A204.1 (cell line): ENCODE results near the gene CAMTA1.

Source experiments
- FAIRE-seq: peaks from 2 replicates; lab custom pipeline; 2012; peaks lifted over from hg19 to GRCh38; lab: Jason Lieb, UNC

Gene CAMTA1

DNA sequence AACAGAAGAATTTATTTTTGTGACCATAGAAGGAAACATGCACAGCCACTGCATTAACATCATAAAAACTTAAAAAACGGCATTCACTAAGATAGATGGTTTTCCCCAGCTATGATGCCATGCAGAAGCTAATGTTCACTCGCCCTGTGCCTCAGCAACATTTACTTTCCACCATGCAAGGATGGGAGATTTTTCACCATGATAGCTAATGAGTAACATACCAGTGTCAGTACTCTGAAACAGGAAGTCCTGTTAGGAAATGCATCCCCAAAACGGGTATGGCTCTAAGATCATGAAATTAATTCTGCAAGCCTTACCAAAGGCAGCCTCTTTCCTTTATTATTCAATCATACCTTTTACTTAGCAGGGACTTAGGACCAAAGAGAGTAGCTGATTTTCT lies 968.4 kb downstream of the CAMTA1 start:
- FAIRE-seq, result no peak

DNA sequence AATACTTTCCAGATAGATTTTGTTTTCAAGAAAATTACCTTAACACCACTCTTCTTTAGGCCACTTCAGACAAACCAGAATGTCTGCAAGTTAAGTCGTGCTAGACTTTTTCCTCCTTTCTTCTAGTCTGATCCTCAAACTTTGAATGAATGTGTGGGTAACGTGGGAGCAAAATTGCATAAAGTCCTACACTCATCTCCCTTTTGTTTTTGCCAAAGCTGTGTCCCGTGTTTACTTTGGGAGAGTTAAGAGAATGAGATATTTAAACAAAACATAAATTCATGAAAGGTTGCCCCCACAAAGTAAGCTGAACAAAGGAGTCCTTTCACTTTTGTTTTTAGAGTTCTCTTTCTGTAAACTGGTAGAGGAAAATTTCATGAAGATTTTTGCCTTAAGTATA lies 969.0 kb downstream of the CAMTA1 start:
- no peak for FAIRE-seq

- FAIRE-seq, result no peak
Observed at GRCh38 chr1:7755448-7755847, 970.2 kb downstream of the CAMTA1 start.

DNA sequence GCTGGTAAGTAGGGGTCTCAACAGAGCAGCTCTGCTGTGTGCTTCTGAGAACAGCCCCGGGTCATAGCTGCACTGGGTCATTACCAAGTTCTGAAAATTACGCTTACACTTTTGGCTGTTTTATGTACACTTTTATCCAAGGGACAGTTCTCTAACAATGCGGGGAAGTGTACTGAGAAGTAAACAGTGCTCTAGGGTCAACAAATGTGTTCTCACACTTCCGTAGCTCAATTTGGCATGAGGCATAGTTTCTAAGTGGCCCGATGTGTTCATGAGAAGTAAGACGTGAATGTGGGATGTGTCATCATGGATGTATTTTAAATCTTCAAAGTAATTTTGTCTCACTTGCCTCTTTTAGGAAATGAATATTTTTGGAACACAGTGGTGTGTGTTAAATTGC lies 975.0 kb downstream of the CAMTA1 start:
- no peak for FAIRE-seq

GRCh38 chr1:7761103-7761502 lies 975.8 kb downstream of the CAMTA1 start:
- no peak for FAIRE-seq

DNA sequence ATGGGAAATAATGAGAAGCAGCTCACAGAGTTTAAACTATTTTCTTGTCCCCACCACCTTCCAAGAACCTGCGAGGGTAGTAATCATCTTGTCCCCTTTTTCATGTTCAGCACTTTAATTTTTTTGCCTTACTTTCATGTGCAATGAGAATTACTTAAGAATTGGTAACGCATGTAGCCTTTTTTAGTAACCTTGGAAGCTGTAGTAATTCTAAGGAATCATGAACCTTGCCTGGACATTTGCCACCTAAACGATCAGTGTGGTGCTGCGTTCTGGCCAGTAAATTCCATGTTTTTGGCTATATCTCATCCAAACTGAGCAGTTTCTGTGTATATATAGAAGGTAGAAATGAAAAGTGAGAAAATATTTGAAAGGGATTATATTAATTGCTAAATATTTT lies 981.9 kb downstream of the CAMTA1 start:
- FAIRE-seq, result no peak

GRCh38 chr1:7768583-7768982 lies 983.3 kb downstream of the CAMTA1 start:
- no peak for FAIRE-seq

DNA sequence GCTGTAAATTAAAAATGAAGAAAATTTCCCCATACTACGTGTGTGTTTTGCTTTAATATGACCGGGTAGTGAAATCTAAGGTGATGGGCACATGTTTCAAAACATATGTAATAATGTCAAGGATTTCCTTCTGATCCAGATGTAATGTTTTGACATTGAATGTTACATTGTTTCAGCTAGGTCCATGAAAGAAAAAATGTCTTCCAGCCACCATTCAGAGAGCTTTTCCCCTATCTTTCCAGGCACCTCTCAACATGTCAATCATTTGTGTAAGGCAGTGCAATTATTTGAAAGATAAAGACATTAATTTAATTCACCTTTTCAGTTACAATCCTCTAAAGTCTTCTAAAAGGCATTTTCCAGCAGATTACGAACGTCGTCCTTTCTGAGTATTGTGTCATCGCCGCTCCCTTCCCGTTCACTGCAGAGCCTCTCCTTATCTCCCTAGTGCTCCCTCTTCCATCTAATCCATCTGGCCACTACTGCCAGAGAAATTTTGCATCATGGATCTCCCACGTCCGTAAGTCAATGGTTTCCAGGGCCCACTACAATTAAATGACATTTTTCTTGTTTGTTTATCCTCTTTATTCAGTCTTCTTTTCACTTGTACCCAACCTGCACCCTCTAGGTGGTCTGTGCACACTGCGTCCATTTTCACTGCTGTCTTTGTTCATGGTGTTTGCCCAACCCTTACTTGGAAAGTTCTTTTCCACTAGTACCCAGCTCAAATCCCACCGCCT lies 984.6 kb downstream of the CAMTA1 start:
- no peak for FAIRE-seq

DNA sequence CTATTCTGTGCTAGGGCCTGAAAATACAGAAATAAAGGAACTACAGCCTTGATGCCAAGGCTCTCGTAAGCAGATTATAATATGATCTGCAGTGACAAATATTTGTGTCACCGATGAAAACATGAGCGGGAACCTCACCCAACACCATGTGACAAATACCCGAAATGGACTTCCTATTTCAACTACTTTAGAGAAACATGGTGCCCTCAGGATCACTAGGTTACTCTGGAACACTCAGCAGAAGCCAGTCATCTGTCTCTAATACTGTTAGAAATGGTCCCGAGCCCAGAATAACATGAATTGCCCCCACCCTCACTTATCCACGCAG lies 985.4 kb downstream of the CAMTA1 start:
- FAIRE-seq, result no peak

- no peak for FAIRE-seq
Observed at GRCh38 chr1:7770997-7771822, 986.0 kb downstream of the CAMTA1 start, which contains the start of gene VAMP3. Gene VAMP3, plus strand, starts transcription at chr1:7771296. Its CDS starts 88 bp downstream, at chr1:7771384.

- FAIRE-seq, result no peak
Observed at GRCh38 chr1:7771823-7772299, 986.6 kb downstream of the CAMTA1 start.

GRCh38 chr1:7777591-7777990 lies 992.3 kb downstream of the CAMTA1 start:
- no peak for FAIRE-seq

DNA sequence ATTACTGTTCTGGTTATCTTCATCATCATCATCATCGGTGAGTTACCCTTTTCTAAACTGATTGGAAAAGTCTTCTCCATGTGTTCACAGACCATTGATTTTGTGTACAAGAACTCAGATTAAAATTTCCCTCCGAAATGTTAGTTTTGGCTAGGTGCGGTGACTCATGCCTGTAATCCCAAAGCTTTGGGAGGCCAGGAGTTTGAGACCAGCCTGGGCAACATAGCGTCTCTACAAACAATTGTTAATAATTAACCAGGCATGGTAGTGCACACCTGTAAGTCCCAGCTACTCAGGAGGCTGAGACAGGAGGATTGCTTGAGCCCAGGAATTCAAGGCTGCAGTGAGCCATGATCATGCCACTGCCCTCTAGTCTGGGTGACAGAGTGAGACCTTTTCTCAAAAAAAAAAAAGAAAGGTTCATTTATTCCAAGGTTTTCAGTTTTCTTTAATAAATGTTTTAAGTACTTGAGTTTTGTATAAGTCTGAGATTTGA lies 992.9 kb downstream of the CAMTA1 start:
- FAIRE-seq, result no peak

GRCh38 chr1:7780976-7781375 lies 995.7 kb downstream of the CAMTA1 start:
- FAIRE-seq, result no peak

- FAIRE-seq, result no peak
Observed at GRCh38 chr1:7781501-7781900, 996.2 kb downstream of the CAMTA1 start.

DNA sequence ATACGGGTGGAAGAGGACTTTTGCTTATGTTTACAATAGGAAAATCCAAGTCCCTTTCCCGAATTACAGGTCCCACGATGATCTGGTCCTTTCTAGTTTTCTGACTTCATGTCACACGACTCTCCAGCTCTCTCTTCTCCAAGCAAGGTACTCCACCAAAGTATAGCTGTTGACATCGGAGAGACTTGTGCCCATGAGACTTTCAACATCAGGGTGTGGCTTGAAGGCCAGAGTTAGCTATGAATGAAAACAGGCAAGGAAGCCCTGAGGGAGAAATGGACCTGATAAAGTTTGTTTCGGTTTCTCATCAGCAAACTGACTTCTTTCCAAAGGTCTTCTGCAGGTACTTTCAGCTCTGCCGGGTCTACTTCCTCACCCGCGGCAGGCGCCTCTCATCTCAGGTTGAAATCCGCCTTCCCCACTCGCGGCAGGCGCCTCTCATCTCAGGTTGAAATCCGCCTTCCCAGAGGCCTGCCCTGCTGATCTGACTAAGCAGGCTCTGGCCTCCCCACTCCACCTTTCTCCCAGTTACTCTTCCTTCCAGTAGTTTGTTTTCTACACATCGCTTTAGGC lies 996.8 kb downstream of the CAMTA1 start:
- FAIRE-seq, result no peak

- no peak for FAIRE-seq
Observed at GRCh38 chr1:7783178-7783711, 998.0 kb downstream of the CAMTA1 start.

DNA sequence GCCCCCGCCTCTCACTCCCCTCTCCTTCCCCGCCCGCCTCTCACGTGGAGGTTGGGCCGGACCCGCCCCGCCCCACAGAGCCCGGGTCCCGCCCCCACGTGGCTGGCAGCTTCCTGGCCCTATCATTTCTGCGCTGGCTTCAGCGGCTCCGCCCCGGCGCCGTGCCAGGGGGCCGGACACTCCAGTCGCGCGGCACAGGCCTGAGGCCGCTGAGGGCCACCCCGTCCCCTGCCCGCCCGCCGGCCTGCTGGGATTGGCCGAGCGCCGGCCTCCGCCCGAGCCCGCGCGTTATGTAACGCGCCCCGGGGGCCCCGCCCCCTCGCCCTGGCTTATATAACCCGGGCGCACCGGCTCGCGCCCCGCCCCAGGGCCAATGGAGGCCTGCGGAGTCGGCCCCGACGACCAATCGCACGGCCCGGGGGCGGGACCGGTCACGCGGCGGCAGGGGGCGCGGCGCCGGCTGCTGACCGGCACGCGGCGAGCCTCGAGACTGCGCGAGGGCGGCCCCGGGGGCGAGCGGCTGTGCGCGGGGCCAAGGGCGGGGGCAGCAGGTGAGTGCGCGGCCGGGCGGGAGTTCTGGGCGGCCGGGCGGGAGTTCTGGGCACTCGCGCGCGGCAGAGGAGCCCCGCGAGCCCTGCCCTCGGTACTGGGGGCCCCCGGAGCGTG lies 998.7 kb downstream of the CAMTA1 start, which contains the start of gene PER3:
Gene PER3, plus strand, starts transcription at position 466 of the 666 bp plus-strand sequence. CDS start 587 bp downstream, outside the sequence.
- no peak for FAIRE-seq

GRCh38 chr1:7784492-7785071 lies 999.3 kb downstream of the CAMTA1 start:
- no peak for FAIRE-seq

GRCh38 chr1:7785108-7785507 lies 999.9 kb downstream of the CAMTA1 start:
- no peak for FAIRE-seq

GRCh38 chr1:7786795-7787194 lies 1001.5 kb downstream of the CAMTA1 start:
- FAIRE-seq, result no peak

- FAIRE-seq, result no peak
Observed at GRCh38 chr1:7789828-7790227, 1004.6 kb downstream of the CAMTA1 start.
